ENCODE results near the gene RAB9A.
A peak's percentile ranks its signal among the peaks of the same experiment; 100 is the strongest.
"Not testable (repeated sequence)": the region's sequence is repeated elsewhere in the genome, so short reads cannot be mapped to it uniquely, and the experiment has no call there.

Gene RAB9A, protein sequence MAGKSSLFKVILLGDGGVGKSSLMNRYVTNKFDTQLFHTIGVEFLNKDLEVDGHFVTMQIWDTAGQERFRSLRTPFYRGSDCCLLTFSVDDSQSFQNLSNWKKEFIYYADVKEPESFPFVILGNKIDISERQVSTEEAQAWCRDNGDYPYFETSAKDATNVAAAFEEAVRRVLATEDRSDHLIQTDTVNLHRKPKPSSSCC

DNA sequence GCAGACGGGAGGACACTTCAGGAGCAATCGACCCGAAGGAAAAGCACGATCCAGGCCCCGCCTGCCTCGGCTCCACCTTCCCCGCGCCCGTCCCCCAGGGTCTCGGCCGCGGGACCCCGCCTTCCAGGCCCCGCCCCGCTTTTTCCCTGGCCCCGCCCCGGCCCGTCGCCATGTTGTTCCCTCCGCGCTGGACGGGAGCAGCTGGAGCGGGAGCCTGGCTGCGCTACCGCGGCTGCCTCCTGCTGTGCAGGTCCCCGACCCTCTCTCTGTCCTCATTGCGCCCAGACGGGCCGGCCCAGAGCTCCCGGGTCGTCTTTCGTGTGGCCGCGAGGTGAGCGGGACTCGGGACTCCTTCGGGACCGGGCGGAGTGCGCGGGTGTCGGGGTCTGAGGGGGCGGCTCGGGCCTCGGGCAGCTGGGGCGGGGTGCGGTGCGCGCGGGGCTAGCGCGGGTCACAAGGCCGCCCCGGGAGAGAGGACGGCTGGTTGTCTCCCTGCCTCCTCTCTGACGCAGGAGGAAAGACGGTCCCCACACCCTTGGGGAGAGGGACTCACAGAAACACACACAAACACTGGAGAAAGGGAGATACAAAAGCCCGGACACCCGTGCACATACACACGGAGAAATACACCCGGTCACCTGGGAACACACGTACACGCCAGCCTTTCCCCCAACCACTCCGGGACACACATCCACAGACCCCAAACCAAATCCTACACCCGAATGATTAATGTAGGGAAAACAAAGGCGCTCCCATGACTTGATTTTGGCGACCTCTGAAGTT lies at the start of gene RAB9A:
Gene RAB9A, plus strand, starts transcription at position 171 of the 783 bp plus-strand sequence. CDS start 19,619 bp downstream, outside the sequence.
- DNase-seq: peak; percentile 64

DNA sequence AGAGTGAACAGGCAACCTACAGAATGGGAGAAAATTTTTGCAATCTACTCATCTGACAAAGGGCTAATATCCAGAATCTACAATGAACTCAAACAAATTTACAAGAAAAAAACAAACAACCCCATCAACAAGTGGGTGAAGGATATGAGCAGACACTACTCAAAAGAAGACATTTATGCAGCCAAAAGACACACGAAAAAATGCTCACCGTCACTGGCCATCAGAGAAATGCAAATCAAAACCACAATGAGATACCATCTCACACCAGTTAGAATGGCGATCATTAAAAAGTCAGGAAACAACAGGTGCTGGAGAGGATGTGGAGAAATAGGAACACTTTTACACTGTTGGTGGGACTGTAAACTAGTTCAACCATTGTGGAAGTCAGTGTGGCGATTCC lies 47.2 kb upstream of the RAB9A start:
- DNase-seq: not testable (repeated sequence)

DNA sequence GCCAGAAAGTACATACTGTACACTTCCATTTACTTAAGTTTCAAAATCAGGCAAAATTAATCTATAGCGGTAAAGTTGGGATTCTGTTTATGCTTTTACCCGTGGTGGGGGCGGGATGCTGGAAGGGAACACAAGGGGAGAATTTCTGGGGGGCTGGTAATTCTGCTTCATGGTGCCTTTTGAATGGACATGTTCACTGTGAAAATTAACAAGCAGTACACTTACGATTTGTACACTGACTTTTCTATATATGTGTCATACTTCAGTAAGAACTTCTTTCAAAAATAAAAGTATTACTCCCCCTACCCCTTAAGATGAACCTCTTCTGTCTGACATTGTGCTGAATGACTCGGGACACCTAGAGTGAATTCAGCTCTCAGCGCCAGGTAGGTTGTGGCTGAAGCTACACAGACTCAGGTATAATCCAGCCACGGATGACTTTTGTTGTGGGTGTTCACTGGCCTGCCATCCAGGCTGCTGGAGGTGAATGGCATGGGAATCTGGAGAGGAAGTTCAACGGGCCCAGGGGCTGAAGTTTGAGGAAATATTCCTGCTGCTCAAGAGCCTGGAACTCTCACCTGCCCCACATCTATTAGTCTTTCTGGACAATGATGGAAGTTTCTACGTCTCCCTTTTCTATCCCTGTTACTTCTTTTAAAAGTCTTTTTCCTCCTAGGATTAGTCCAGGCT lies 43.3 kb upstream of the RAB9A start:
- no peak for DNase-seq

DNA sequence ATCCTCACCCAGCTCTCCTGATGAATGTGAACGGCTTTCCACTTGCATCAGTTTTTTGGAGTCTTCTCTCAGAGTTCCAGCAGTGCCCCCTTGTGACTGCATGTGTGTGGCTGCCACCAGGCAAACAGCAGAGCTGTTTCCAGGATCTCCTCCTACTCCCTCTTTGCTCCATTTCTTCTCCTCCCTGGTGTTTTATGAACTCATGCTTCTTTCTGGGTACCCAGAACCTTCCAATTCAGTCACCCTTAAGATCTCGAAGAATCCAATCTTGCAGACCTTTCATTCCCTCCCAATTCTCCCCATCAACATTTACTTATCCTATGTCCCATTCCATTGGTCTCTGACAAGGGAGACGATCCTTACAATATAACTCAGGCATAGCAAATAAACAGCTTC lies 42.8 kb upstream of the RAB9A start:
- peak; percentile 75 for DNase-seq

DNA sequence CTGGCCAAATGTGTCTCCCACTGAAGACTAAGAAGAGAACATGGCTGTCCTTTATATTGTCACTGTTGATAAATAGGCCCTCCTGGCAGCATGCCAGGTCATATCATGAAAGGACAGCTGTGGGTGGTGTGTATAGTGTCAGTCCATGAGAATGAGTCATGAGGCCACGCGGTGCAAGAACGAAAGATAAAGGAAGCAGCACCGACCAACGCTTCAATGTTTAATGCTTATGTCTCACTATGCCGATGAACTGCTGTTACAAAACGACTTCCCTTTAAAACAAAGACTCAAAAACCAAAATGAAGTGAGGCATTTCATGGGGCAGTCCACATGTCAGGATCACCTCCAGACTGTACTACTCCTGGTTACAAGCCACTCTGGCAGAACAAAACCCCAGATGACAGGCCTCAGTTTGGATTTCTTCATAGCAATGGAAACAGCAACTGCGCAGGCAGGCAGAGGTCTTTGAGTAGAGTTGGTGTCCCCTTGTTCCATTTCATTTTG lies 41.2 kb upstream of the RAB9A start:
- peak; percentile 60 for DNase-seq

DNA sequence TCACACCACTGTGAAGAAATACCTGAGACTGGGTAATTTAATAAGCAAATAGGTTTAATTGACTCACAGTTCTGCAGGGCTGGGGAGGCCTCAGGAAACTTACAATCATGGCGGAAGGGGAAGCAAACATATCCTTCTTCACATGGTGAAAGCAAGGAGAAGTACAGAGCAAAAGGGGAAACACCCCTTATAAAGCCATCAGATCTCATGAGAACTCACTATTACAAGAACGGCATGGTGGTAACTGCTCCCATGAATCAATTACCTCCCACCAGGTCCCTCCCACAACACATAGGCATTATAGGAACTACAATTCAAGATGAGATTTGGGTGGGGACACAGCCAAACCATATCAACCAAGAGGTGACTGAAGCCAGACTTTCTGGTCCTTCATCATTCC lies 40.6 kb upstream of the RAB9A start:
- DNase-seq: not testable (repeated sequence)

DNA sequence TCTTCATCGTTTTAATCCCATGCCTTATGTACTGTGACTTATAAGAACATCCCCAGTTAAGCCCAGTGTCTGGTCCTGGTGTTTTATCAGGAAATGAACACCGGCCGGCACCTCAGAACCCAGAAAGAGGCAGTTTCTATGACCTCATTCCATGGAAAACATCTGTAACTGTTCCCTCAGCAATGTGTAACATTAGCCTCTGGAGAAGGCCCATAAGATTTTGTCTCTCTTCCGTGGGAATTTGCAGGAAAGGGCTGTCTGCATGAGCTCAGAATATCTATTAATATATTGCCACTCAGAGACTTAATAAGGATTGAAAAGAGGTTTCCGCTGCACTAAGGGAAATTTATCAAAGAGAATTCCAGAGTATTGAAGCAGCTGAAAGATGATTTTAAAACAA lies 39.1 kb upstream of the RAB9A start:
- peak; percentile 84 for DNase-seq

DNA sequence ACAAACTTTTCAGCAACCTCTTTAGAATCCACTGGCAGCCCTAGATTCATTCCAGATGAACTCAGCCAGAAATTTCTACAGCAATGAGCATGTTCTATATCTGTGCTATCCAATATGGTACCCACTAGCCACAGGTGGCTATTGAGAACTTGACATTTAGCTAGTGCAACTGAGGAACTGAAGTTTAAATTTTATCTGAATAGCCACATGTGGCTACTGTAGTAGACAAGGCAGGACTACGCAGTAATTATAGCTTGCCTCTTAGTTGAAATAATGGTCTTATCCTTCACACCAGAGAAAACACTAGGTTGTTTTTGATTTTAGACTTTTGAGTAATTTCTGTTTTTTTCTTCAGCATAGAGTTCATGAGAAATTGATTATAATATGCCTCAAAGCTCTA lies 38.6 kb upstream of the RAB9A start:
- DNase-seq: no peak

DNA sequence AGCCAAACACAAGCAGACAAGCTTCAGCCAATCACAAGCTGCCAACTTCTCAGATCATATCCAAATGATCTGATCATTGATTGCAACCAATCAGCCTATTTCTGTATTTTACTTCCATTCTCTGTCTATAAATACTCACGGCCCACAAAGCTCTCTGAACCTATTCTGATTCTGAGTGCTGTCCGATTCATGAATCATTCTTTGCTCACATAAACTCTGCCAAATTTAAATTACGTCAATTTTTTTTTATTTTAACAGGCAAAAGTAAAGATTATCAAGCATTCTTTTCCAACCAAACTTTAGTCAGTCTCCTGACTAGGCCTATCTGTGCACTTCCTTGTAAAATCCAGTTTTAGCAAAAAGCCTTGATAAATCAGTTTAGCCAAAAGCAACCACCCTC lies 37.8 kb upstream of the RAB9A start:
- peak; percentile 27 for DNase-seq

DNA sequence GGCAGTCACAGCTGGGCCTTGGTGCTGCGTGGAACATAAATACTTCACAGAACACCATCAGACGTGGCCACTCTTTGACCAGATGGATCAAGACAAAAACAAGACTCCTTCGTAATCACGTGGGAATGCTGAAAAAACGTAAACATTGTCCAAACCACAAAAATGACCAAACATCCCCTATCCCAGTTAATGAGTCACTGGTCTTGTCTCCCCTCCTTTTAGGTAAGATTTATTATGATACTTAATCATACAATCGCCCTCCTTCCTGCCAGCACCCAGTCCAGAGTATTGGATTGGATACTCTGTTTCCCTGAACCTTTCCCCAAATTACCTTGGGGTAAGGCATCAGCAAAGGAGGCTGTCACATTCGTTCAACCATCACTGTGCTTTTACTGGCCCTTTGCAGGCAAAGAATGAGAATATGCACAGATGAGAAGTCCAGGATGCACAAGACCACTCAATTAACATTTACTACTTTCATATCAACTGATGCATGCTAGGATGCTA lies 36.6 kb upstream of the RAB9A start:
- DNase-seq: peak; percentile 91

DNA sequence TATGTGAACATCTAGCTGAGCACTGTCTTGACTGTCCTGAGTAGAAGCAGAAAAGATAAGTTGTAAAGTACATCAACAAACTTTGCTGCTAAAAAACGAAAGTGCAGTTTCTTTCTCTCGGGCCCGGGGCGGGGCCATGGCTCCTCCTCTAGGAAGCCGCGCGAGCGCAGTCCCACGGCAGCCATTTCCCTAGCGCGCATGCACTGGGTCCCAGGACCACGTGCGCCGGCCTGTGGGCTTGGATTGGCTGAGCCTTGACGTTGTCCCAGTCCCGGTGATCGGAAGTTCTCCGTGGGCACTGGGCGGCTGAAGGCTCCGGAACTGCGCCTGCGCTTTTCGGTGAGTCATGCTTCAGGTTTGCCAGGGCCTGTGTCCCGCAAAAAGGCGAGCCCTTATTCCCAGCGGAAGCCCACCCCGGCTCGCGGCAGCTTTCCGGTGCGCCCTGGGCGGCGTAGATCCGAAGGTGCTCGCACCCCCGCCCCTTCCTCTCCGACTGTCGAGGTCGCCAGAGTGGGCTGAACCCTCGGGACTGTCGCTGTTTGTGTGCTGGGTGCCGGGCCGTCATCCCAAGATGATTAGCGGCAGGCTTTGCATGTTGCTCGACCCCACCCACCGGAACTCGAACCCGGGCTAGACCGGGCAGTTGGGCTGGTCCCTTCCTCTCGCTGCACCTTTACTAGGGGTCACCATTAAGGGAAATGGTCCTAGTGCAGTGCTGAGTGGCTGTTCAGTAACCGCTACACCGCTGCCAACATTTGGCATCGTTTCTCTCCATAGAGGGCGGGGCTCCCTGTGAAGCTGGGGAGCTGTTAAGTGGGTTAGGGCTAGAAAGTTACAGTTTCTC lies 35.9 kb upstream of the RAB9A start, which contains the start of gene TCEANC:
Gene TCEANC, plus strand, starts transcription at position 292 of the 844 bp plus-strand sequence. CDS start 9,368 bp downstream, outside the sequence.
- peak; percentile 97 for DNase-seq

DNA sequence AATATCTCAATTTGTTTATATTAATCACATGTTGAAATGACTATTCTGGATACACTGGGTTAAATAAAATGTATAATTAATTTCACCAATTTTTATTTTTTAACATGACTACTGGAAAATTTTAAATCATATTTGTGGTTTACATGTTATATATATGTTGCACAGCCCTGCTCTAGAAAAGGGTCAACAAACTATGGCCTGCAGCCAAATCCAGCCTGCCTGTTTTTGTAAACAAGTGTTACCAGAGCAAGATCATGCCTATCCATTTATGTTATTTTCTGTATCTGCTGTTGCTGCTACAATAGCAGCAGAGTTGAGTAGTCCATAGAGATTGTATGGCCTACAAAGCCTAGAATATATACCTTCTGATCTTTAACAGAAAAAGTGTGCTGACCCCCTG lies 34.8 kb upstream of the RAB9A start:
- DNase-seq: no peak

DNA sequence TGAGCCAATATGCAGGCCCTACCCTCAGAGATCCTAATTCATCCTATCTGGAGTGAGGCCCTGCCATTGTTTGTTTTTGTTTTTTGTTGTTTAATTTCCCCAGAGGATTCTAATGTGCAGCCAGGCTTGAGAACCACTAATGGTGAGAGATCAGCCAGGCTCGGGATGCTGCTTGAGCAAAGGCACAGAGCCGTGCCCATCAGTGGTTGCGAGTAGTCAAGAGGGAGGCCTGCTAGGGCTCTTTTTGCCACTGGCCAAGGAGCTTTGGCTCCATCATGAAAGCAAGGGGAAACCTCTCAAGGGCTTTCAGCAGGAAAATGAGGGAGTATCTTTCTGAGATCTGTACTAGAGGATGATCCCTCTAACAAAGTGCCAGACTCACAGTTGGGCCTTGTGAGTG lies 33.3 kb upstream of the RAB9A start:
- no peak for DNase-seq

DNA sequence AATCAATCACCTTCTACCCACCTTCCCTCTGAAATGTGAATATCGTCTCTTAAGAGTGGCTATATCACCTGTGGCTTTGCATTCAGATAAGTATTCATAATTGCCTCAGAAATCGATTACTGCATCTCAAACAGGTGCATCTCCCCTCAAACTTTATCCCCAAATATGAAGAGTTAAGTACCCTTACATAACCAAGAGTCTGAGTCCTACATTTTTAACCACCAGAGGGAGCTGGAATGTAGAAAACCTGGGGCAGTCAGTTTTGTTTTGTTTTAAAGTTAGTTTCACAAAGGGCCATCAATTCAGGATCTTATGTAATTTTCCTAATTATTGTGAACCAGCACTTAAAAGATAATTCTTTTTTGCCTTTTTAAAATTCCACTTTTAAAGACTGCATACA lies 30.3 kb upstream of the RAB9A start:
- peak; percentile 52 for DNase-seq

DNA sequence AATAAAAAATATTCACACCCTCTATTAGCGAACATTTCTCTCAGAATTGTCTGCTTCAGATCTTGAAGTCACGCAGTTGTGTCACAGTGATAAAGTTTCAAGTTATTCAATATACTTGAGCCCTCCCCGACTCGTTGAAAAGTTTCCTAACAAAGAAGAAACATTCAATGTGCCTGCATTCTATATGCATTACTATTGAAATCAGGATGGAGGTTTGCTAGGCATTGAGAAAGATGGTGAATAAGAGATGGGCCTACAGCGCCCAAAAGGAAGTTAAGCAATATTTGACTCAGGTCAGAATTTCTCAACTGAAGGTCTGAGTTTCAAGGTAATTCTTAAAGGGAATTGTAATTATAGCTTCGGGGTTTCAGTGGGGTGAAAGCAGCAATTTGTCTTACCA lies 29.9 kb upstream of the RAB9A start:
- peak; percentile 55 for DNase-seq

DNA sequence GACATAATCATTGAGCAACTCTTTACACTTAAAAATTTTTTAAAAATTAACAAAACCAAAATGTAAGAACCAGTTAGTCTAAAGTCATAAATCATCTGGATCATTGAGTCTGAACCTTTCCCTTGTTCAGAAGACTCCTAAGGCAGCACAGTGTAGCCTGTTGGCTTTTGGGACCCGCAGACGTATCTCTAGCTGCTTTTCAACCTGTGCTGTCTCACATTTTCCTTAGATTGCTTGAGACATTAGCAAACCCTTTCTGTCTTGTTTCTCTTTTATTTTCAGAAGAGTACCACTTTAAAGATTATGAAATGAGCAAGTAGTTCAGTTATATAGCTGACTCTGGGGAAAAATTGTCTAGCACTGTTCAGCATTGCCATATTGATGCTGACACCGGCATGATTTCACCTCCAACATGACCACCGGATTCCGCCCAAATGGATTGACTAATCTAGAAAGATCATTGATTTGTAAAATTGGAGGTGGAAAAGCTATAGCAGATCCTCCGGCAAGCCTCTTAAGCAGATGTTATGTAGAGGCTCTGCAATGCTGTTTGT lies 27.1 kb upstream of the RAB9A start:
- no peak for DNase-seq

DNA sequence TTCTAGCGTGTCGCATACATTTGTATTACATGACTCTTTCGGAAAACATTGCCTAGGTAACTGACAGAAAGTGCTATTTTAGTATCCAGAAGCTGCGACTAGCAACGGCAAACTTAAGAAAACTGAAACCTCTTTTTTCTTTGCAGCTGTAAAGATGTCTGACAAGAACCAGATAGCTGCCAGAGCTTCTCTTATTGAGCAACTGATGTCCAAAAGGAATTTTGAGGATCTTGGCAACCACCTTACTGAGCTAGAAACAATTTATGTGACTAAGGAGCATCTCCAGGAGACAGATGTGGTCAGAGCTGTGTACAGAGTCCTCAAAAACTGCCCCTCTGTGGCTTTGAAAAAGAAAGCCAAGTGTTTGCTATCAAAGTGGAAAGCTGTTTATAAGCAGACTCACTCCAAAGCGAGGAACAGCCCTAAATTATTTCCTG lies 26.6 kb upstream of the RAB9A start:
- DNase-seq: peak; percentile 59

DNA sequence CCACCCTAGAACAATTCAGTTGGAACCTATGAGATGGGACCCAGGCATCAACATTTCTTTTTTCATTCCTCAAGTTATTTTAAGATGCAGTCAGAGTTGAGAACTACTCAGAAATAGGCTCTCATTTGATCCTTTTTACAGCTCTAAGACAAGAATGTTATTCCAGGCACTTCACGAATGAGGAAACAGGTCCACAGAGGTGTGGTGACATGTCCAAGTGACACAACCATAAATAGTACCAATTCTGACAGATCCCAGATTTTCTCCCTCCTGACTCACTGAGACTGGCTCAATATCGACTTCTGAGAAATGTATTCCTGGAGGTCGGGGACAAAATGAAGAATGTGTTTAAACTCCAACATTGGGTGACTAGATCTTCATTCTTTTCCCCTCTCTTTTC lies 24.9 kb upstream of the RAB9A start:
- DNase-seq: no peak

DNA sequence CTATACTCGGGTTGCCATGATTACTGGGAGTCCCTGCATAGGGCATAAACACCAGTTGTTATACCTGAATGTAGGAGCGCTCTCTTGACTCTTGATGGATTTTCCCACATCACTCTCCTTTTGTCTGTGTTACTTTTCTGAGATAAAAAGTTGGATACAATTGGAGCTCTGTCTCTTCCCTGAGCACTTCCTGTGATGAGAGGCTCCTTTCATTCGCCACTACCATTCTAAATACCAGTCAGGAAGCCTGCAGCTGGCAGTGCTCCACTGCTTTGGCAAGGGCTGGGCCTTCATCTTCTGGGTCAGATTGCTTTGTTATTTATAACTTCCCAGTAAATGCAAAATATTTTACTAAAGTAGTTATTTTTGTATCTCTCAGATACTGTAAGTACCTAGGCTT lies 22.1 kb upstream of the RAB9A start:
- DNase-seq: no peak

DNA sequence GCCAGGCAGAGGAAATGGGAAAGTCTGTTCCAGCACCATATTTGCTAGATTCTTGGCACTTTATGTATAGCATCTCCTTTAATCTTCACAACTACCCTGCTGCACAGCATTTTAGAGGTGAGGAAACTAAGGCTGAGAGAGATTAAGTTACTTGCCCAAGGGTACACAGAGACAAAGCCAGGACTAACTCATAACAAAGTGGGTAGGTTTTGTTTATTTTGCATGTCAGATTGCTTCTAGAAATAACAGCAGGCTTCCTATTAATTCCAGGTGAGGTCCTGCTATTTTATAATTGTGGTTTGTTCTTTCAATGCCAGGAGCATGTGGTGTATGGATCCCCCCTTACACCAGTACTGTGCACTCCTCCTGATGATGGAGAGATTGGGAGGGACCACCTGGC lies 21.0 kb upstream of the RAB9A start:
- no peak for DNase-seq

DNA sequence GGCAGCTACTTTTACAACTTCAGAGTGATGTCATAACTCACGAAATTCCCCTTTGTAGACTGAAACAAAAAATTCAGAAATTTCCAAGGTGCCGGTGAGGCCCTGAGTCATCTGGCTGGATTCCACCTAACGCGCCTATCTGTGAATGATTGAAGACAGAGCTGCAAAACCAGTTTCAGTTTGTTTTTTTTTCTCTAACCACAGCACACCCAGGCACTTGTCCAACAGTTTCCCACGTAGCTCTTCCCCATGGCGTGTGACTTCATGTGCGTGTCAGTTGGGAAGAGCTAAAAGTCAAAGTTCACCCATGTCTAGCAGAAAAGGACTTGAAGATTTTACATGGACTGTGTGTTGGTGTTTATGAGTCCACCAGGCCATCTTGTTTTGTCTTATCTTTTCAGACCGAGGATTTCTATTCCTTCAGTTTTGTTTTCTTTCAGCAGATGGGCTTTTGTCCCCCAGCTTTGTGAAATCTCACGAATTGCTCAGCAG lies 19.6 kb upstream of the RAB9A start:
- peak; percentile 93 for DNase-seq

DNA sequence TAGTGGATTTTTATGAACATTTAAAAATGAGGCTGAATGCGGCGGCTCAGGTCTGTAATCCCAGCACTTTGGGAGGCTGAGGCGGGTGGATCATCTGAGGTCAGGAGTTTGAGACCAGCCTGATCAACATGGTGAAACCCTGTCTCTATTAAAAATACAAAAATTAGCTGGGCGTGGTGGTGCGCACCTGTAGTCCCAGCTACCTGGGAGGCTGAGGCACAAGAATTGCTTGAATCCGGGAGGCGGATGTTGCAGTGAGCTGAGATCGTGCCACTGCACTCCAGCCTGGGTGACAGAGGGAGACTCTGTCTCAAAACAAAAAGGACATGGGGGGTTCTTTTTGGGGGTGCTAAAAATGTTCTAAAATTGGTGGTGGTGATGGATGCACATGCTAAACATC lies 19.2 kb upstream of the RAB9A start:
- not testable (repeated sequence) for DNase-seq

All from fibroblast of upper back skin (primary cell).